Fibroblast of skin of right biceps (primary cell): Measurements from ENCODE around the gene TEP1.

Experiments used
- DNase-seq: peaks from one replicate; pipeline ENCODE4 v3.0.0-alpha.2; 2013

TEP1 gene

GRCh38 chr14:20333494-20333841, 79.8 kb downstream of the TEP1 start:
- DNase-seq, result no peak

GRCh38 chr14:20332788-20333493, 80.4 kb downstream of the TEP1 start, which contains the start of gene CCNB1IP1:
TSS of gene CCNB1IP1 (minus strand) at chr14:20333279. CDS start at chr14:20316523, 16,756 bp downstream.
- peak; percentile 92 for DNase-seq

GRCh38 chr14:20332431-20332787, 80.9 kb downstream of the TEP1 start:
- peak; percentile 8 for DNase-seq

GRCh38 chr14:20331053-20331613, 82.2 kb downstream of the TEP1 start:
- no peak for DNase-seq

GRCh38 chr14:20329355-20329754, 83.9 kb downstream of the TEP1 start:
- no peak for DNase-seq

GRCh38 chr14:20328705-20329104, 84.6 kb downstream of the TEP1 start:
- no peak for DNase-seq

- peak; percentile 65 for DNase-seq
Observed at GRCh38 chr14:20327005-20327869, 86.1 kb downstream of the TEP1 start.

GRCh38 chr14:20317720-20318119, 95.6 kb downstream of the TEP1 start:
- DNase-seq, result no peak
